DMS114 treated with DMSO at 0.1 percent for 48 hours (cell line): ENCODE results near the gene PLA2R1.
"Not testable (repeated sequence)": the region's sequence is repeated elsewhere in the genome, so short reads cannot be mapped to it uniquely, and the experiment has no call there.

Experiments used
- DNase-seq: peaks from one replicate; lab custom pipeline; 2025; ENCODE audit not compliant: unreplicated experiment; lab: John Stamatoyannopoulos, UW

PLA2R1 gene

DNA sequence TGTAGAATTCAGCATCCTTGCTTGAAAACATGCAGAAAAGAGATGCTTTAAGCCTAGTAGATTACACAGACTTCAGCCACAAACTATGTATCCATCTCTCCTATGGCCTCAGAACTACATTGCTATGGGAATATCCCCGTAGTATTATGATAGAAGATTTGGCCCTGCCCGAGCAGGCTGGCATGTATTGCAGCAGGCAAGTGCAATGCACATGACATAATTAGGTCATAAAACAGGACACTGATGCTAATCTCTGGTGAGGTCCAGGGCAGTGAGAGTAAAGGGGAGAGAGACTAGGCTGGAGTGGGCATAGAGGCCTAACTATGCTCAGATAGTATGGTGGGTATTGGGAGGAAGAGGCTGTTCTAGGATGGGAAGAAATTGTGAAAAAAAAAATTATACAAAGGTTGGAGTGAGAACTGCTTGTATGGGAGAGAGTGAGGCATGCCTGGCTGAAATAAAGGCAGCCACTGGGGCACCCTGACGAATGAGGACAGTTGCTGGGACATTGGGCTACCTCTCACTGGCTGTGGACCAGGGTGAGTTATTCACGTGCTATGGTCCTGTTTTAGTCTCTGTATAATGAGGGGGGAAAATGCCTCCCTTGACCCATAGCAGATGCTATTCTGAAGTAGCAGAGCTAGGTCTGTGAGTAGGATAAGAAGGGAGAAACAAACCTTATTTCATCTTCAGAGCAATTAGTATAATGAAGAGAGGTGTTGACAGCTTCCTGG lies 1.6 kb upstream of the PLA2R1 start:
- no peak for DNase-seq

DNA sequence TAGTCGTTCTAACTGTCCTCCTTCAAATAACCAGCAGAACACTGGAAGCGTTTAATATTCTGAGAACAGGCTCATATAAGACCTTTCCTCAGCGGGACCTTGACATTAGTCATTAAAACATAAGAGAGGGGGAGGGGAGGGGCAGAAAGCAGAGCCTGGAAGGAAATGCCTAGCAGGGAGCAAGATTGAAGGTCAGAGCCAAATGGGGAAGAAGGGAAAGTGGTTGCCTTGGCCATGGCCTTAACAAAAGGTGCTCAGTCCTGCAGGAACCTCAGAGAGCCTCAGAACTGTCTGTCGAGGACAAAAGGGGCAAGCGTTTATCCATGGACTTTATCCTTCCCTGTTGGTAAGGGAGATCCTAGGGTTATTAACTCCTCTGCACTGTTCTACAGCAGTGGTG lies 856 bp upstream of the PLA2R1 start:
- no peak for DNase-seq

DNA sequence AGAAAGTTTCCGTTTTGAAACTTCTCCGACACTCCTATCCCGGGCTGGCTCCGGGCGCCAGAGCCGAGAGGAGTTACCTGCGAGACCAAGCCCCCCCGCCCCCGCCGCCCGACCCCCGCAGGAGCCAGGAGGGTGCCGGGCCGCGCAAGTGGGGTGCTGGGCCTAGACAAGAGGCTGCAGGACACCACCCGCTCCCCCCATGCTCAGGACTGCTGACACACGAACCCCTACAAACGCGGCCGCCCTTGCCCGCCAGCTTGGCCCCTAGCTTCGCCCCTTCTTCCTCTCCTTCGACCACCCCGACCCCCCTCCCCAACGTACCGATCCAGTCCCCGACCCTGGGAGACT lies 497 bp downstream of the PLA2R1 start:
- DNase-seq: no peak

DNA sequence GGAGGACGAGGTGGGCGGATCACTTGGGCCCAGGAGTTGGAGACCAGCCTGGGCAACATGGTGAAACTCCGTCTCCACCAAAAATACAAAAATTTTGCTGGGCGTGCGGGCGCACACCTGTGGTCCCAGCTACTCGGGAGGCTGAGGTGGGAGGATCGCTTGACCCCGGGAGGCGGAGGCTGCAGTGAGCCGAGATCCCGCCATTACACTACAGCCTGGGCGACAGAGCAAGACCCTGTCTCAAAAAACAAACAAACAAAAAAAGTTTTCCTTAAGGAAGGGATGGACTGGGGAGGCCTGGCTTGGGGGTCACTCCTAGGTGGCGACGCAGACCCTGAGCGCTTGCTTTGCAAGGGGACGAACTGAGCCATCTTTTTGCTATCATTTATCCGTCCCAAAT lies 882 bp downstream of the PLA2R1 start:
- DNase-seq: no peak

DNA sequence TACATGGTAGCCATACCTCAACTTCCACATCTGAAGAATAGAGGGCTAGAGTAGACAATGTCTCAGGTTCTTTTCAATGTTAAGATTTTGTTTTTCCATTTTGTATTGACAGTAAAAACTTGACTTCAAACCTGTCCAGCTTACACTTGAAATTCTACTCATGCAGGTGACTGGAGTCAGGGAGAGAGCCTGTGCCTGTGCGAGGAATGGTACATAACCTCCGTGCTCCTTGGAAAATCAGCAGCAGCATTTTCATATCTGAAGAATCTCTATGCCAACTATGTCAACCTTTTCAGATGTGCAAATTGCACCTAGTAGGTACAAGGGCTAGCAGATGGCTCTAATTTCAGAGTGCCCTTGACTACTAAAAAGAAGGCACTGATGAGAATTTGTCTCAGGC lies 2.1 kb downstream of the PLA2R1 start:
- no peak for DNase-seq

DNA sequence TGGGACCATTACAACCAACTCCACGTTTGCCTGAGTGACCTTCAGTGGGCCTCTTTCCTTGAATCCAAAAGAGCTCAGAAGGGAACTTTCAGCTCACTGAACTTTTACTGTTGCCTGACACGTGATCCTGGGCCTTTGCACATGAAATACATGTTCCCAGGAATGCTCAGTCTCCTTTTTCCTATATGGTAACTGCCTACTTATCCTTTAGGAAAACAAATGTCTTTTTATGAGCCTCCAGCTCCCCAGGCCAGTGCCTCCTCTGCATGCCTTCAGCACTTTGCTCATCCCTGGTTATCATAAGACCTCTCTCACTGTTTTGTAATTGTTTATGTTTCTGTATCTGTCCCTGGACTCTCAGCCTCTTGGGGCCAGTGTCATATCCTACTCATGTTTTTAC lies 5.1 kb downstream of the PLA2R1 start:
- no peak for DNase-seq

DNA sequence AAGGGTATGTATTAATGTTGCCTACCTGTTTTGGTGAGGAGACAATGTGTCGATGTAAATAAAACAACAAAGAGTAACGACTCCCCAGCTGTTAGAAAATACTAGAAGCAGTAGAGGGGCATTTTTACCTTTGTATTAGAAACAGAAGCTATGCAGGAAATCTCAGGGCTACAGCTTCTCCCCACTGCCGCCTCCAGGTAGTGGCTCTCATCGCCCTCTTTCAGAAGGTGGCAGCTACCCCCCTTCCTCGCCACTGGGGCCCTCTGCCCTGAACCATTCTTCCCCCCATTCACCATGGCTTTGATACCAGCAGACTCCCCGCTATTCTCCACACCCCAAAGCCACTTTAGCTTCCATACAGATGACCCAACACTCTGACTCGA lies 6.7 kb downstream of the PLA2R1 start:
- no peak for DNase-seq

DNA sequence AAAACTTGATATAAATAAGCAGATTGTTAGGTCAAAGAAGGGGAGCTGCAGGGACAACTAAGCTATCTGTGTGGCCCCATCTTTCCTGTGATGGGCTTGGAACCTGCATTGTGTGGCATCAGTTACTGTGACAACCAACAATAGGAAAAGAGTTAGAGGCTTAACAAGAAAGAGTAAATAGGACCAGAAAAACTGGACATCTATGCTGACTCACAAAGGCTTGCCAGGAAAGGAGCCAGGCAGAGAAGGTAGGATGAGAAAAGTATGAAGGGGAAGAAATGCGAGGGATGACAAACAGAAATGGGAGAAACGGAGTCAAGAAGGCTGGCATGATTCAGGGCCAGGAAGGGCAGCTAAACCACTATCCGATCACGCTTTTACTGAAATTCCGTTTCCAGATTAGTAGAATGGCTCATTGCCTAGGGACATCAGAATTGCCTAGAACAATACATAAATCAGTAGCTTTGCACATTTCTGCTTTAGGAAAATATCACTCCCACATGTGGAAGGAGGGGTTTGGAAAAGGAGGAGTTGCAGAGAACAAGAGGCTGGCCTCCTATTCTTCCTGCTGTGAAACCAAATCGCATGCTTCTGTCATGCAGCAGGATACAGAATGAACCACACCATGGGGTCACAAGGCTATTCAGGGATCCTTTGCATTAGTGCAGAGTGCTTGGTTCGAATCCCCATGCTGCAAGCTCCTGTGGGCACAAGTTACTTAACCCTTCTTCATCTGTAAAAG lies 7.3 kb downstream of the PLA2R1 start:
- no peak for DNase-seq

DNA sequence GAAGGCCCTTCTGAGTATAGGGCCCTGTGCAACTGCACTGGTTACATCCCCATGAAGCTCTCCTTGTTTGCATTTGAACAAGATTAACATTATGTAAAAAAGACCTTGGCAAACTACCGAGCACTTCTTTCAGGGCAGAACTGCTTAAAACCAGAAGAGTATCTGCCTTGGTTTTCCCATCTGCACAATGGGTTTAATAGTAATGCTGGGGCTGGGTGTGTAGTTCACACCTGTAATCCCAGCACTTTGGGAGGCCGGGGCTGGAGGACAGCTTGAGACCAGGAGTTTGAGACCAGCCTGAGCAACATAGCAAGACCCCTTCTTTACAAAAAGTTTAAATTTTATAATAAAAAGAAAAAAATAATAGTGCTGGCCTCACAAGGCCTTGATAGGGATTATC lies 8.5 kb downstream of the PLA2R1 start:
- DNase-seq: no peak

DNA sequence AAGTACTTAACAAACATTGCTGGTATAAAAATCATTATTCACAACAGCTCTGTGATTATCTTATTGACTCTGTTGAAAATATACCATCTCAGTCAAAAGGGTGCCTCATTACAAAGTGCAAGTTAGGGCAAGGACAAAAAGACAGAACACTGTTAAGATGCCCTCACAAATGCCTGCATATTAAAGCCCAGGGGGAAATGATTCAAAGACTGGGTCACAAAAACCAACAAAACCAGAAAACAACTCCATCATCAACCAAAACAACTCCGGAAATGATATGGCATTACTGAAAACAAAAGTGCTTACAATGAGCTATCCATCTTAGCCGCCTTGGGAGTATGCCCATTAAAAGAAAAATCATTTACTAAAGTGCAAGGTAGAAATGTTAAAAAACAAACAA lies 9.9 kb downstream of the PLA2R1 start:
- DNase-seq: no peak

DNA sequence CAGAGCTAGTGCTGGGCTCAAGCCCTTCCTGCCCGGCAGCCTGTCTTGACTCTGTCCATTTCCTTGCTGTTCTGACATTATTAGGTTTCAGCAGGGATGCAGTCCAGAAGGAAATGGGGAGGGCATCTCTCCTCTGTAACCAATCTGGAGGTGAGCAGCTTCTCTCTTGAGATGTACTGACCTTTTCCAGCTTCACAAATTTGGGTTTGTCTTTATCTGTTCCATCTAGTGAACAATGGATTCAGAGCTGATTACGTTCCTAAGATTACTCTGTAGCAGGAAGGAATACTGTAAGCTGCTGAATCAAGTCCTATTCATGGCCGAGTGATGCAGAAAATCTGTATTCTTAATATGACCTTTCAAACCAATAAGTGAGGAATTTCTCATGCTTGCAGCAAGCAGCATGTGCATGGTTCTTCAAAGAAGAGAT lies 11.0 kb downstream of the PLA2R1 start:
- DNase-seq: no peak

DNA sequence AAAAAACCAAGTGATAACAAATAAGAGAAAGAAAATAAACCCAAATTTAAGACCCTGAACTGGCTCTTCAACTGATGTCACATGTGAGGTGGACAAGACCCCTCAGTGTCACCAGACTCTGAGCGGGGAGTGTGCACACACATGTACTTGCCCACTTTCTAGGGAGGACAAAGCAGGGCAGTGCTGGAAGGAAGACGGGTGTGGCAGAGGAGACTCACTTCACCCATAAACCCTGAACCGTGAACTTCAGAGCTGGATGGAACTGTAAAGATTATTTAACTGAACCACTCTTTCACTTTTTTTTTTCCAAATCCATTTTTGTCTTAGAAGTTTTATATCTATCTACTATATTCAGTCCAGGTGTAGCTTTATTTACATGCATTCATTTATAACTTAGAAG lies 12.3 kb downstream of the PLA2R1 start:
- DNase-seq: no peak

DNA sequence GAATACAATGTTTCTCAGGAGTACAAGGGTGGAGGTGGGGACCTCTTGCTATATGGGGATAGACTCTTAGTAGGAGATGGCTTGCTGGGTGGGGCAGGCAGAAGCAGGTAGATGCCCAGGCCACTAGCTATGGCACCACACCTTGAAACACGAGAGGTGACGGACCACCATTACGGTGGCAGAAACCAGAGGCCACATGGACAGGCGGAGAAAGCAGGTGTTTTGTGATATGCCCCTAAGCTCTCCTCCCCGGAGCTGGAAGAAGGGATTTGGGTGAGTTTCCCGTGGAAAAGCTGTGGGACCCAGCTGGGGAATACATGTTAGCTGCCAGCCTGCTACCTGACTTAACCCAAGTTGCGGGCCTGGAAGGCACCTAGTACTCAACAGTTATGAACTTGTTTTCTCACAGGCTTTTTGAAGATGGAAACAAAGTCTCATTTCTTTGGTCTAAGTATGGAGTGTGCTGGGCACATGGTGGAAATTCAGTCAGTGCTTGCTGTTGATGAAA lies 16.7 kb downstream of the PLA2R1 start:
- no peak for DNase-seq

DNA sequence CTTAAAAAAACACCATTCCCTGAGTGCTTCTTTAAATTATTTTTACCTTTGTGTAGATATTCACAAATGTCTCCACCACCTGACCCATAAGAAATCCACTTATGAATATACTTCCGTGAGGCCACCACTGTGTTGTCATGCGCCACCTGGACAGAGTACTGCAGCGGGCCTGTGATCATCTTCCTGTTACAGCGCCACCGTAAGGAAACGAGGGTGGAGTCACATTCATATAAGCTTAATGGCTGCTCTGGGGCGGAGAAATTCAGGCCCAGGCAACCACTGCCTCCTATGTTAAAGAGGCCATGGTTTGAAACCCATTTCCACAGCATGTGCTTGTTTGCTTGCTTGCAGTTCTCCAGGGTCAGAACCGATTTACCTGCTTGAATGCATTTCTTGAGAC lies 17.7 kb downstream of the PLA2R1 start:
- no peak for DNase-seq

DNA sequence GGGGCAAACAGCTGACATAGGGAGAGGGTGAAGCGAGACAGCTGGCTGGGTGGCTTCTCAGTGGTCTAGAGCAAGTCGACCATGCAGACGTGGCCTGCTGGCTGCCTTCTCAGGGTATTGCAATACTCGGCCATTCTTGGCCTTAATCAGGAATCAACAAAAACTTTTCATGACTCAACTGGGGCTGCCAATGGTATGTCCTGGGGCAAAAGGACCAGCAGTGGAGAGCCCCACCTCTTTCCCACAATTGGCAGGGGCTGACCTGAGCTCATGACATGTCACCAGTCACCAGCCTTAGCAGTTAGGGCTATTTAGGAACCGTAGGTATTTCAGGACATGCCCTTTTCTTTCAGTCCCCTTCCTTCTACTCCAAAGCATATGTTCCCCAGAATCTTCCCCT lies 19.1 kb downstream of the PLA2R1 start:
- DNase-seq: no peak

DNA sequence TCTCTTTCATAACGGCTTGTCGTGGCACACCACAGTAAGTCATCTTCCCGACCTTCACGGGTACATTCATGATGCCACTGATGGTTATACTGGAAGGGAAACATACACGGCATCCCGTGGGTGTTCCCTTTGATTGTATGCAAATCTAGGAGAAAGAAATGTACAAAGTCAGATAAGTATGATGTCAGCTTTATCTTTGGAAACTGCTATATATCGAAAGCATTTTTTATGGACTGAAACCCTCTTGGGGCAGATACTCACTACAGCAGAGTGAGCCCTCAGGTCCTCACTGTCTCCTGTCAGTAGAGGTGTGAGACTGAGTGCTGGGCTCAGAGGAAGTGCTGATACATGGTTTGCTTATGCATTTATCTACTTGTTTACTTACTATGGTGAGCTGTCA lies 20.4 kb downstream of the PLA2R1 start:
- DNase-seq: no peak

DNA sequence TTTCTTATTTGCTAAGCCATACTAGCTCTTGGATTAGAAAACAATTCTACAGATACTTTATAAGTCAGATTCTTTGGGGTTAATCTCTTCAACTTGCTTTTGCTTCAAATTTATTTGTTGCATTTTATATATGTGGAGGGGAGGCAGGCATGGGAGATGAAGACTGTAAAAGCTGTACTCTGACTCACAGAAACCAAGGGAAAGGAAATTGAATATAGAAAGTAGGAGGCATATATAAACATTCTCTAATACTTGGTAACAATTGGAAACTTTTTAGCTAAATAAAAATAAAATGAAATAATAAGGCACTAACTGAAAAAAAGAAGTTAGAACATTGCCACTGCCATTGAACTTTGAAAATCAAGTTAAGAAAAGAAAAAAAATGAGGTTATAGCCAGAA lies 21.3 kb downstream of the PLA2R1 start:
- DNase-seq: no peak

DNA sequence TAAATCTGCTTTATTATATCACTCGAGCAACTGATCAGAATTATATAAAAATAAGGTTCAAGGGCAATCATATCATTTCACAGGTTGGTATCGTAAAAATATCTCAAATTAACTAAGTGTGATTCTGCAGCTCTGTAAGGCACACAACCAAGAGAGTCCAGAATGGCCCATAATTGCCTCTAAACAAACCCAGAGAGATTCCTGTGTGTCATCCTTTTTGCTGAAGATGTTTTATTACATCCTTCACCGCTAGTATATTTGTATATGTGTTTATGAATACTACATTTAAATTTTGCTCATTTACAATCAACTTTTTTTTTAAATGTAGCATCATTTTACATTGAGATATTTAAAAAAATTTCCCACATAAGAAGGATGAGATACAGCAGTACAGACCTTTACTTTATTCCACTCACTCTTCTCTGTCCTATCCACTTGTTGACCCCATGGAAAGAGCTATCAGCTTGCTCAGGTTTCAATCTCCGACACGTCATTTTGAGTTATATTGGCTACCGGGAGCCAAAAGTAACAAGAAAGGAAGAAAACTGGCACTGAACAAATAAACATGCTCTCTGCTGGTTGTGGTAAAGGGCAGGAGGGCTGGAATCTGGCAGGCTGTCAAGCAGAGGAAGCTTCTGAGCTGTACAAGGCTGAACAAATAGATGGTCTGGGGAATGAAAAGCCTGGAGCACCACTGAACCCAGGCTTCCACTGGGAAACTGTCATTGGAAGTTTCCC lies 23.1 kb downstream of the PLA2R1 start:
- DNase-seq: no peak

DNA sequence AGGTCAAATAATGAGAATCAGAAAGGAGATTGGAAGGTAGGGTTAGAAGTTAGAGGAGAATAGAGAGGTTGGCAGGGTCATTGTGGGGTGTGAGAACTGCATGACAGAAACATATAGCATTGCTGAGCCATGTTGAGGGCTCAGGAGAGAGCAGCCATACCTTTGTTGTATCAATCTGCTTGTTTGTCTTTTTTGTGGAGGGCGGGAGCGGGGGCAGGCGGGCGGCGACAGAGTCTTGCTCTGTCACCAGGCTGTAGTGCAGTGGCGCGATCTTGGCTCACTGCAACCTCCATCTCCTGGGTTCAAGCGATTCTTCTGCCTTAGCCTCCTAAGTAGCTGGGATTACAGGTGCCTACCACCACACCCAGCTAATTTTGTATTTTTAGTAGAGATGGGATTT lies 23.8 kb downstream of the PLA2R1 start:
- not testable (repeated sequence) for DNase-seq

DNA sequence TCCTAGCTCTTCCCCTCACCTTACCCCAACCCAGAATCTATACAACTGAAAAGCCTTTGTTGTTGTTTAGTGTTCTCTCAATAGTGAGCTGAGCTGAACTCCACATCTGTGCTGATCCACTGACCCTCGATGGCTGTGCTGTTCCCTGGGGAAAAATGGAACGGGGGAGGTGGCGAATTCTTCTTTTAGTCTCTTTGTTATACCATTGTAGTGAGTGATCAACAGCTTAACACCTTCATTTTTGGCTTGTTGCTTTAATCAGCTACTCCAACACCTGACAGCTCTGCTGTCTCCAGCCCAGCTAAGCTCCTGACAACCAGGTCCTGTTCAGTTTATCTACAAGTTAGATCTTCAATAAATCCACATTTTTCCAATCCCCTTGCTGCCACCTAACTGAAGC lies 25.7 kb downstream of the PLA2R1 start:
- DNase-seq: no peak

DNA sequence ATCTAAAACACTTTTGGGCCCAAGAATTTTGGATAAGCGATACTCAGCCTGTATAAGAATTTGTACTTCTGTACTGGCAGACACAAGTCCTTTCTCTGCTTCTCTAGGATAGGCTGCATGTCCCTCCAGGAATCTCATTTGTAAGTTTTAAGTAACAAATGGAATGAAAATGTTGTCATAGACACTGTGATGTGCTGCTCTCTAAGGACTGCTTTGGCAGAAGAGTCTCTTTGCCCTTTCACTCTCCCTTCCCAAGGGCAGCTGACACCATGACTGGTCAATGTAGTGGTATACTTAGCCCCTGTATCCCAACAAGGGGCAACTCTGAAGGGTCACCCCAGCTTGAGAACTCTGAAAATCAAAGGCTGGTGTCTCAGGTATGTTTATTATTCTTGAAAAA lies 27.3 kb downstream of the PLA2R1 start:
- no peak for DNase-seq

DNA sequence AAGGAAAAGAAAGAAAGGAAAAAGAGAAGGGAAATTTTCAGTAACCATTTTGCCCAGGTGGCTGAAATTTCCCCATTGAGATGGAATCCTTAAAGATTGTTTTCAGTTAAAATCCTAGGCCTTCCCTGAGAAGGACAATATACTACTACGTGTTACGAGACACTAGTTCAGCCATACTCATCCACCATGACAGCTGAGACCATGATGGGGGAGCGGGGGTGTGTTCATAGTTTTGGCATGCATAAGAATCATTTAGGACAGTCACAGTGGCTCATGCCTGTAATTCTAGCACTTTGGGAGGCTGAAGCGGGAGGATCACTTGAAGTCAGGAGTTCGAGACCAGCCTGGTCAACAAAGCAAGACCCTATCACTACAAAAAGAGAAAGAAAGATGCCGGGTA lies 28.0 kb downstream of the PLA2R1 start:
- no peak for DNase-seq
